GM19023 (cell line): ENCODE measurements around the gene TRIO.
A peak's percentile ranks its signal among the peaks of the same experiment; 100 is the strongest.

Experiments used
- ATAC-seq: cut with Tn5 transposase; IDR thresholded peaks from one replicate; pipeline ENCODE4 v1.9.1; 2021; ENCODE audit warnings: mild to moderate bottlenecking, moderate library complexity; ENCODE audit not compliant: unreplicated experiment

Gene TRIO

DNA sequence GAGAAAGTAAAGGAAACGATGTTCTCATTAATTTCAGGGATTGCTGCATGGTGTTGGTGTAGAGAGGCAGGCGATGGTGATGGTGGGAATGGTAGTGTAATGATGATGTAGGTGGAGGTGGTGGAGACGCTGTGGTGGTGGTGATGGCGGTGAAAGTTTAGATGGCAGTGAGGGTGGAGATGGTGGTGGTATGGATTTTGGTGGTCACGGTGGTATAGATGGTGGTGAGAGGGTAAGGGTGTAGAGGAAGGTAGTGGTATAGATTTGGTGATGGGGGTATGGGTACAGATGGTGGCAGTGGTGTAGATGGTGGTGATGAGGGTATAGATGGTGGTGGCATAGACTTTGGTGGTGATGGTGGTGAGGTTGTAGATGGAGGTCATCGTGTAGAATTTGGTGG is 259.3 kb downstream of the TRIO start:
- ATAC-seq, result no peak

DNA sequence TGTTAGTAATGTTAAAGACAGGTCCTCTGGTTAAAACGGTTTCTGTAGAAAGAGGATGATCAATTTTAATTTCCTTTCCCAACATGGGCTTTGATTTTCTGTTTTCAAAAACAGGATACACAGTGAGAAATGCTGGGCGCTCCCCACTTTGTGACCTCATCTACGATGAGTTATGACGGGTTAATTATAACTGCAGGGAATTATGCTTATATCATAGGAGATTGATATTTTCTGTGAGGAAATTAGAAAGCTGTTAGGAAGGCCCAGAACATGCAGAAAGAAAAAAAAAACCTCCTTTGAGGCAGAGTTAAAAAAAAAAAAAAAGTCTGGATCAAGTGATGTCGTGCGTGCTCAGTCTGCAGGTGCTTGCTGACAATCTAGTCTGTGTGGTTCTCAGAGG is 261.6 kb downstream of the TRIO start:
- ATAC-seq, result no peak

GRCh38 chr5:14405267-14405666 is 262.1 kb downstream of the TRIO start:
- ATAC-seq, result no peak

DNA sequence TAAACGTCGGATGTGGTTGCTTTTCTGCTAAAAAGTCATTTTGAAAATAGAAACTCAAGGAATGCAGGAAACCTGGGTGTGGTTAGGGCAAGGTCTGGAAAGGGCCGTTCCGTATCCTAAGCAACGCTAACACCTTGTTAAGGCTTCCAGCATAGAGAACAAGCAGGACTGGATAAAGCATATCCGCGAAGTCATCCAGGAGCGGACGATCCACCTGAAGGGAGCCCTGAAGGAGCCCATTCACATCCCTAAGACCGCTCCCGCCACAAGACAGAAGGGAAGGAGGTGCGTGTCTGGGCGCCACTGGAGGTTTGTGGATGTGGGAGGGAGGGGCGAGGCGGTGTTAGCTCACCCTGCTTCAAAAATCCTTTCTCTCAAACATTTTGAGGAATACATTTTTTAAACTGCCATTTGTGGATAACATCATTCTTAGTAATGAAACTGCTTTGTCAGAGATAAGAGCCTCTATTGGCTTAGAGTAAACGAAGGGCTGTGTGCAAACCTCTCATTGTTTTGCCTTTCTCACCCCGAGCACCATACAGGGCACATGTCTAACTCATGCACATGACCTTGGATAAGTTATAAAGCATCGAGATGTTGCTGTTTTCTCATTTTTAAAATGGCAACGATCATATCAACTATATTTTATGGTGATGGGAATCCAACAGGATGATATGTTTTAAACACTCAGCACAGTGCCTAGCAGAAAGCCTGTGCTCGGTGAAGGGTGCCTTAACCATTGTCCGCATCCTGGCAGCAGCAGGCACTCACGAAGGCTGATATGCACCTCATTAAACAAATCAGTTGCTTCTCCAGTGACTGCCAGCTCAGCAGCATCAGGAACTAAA is 262.8 kb downstream of the TRIO start:
- ATAC-seq, result no peak

DNA sequence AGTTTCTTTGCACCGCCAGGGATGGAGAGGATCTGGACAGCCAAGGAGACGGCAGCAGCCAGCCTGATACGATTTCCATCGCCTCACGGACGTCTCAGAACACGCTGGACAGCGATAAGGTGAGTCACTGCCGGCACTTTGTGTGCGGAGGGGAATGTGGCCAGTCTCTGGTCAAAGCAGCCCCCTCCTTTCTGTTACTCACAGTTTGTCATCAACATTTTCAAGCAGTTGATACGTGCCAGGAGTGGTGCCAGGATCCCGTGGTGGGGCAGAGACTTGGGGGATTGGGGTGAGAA is 263.4 kb downstream of the TRIO start:
- no peak for ATAC-seq

- no peak for ATAC-seq
These were observed 263.9 kb downstream of the TRIO start for GRCh38 chr5:14407051-14407450.

DNA sequence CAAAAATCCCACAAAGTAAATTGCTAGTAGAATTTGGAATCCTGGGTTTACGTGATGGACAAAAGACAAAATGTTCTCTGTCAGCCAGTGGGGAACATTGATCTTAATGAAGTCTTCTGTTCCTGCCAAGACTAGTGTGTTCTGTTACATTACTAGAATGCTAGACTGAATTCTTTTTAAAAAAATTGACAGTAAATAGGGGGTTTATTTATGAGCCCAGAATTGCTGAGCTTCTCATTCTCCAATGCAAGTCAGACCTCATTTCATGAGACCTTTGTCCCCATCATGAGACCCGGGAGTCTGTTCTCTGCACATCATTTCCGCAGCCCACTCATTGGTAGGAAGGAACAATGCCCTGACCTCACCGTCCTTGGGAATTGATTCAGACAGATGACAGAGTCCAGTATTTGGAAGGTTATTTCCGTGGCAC is 264.6 kb downstream of the TRIO start:
- ATAC-seq, result no peak

- no peak for ATAC-seq
These were observed 265.9 kb downstream of the TRIO start for GRCh38 chr5:14408969-14409586.

- ATAC-seq, result no peak
These were observed 266.9 kb downstream of the TRIO start for GRCh38 chr5:14410068-14410393.

DNA sequence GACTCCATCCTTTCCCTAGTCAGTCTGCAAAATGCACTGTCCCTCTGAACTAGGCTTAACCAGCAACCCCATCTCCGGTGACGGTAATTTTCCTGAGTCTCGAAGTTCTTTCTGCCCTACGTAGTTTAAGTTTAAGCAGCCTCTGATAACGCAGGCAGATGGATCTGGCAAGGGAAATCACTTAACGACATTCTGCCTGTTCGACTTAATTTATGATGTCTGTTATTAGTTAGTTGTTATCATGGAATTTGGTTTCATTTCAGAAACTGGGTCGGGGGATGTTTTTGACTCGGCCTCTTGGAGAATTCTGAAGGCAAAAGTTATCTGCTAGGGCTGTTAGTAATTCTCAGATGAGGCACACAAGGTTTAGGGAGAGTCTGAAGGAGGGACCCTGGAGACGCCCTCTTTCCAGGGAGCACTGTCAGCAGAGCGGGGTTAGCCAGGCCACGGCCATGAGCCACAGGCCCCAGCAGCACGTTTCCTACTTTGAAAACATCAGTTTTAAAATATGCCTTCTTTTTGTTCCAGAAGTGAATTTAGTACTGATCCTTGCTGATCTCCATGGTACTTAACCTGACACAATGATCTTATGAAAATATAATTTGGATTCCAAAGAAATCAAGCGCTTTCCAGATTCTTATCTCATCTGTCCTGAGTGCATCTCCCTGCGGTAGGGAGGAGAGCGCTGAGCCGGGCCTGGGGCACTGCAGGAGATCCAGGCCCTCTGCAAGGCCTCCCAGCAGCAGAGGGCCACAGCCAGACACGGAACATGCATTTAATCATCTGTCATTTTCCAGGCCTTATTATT is 267.5 kb downstream of the TRIO start:
- ATAC-seq, result no peak

- no peak for ATAC-seq
These were observed 268.1 kb downstream of the TRIO start for GRCh38 chr5:14411216-14411615.

DNA sequence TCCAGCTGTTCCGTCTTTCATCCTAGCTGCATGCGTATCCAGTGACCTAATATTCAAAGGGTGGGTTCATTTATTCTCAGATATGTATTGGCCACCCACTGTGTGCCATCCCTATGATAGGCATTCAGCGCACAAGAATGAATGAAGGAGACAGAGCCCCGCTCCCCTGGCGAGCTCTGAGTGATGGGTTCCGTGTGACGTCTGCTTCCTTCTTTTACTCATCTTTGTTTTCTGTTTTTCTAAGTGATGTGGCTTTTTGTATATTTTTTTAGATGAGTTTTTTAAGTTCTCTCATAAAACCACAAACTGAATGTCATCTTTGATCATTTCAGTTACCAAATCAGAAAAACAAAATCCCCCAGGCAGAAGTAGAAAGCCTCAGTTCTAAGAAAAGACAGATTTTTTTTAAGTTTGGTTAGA is 270.2 kb downstream of the TRIO start:
- ATAC-seq, result no peak

- ATAC-seq, result no peak
These were observed 270.9 kb downstream of the TRIO start for GRCh38 chr5:14414007-14414406.

DNA sequence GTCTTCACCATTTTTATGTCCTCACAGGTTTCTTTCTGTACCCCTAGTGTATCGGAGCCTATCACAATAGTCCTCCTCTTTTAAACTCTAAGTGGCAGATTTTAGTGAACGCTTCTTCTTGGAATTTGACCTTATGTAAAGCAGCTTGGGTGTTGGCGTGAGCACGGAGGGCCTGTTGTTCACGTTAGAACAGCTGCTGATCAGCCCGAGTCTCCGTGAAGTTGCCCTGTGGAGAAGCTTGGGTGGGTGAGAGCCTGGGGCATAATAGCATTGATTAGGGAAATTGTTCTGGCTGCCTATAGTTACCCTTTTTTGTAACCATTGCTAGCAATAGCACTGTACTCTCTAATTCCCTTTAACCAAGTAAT is 271.5 kb downstream of the TRIO start:
- ATAC-seq, result no peak

DNA sequence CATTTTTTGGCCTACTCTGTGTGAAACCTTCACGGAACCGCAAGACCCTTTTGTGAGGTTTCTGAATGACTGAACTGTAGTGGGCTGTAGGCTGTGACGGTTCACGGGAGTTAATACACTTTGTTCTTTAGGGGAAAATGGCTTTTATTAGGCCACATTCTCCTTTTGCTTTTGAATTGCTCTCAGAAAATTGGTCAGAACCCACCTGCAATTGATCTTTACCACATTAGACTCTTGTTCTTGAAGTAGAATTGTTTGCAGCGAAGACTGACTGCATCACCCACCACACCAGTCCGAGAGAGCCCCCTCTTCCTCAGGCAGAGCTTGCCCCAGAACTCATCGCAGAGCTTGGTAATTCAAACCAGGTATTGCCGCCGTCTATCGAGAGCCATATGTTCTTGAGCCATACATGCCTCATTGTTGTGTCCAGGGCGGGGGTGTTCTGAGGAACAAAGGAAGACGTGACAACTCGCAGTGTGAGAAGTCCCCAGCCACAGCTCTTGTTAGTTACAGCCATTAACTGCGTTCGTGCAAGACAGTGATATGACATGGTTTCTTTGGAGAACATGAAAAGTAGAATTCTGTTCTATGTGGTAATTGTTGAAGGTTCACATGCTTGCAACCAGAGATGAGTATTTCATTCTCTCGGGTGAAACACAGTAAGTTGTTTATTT is 272.0 kb downstream of the TRIO start:
- peak; percentile 65 for ATAC-seq

- ATAC-seq, result no peak
These were observed 272.5 kb downstream of the TRIO start for GRCh38 chr5:14415698-14416074.

GRCh38 chr5:14416621-14417275 is 273.6 kb downstream of the TRIO start:
- no peak for ATAC-seq

DNA sequence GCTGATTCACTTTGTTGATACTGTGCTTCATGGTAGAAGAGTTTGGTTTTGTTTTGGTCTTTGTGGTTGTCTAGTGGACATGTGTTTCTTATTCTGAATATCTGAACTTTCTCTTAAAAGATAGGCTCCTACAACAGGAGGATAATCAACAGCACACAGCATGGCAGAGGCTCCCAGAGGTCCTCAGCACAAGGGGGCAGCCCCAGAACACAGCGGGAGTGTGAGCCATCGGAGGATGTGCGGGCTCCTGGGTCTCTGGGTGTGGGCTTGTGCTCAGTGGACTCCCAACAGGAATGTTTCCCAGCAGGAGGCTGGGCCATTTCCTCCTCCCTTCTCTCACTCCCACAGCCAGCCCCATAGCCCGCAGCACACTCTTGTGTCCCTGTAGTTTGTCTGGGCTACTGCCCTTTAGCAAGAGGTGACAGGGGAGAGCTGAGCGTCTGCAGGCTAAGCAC is 274.2 kb downstream of the TRIO start:
- ATAC-seq, result no peak

GRCh38 chr5:14417792-14418765 is 274.9 kb downstream of the TRIO start:
- no peak for ATAC-seq

DNA sequence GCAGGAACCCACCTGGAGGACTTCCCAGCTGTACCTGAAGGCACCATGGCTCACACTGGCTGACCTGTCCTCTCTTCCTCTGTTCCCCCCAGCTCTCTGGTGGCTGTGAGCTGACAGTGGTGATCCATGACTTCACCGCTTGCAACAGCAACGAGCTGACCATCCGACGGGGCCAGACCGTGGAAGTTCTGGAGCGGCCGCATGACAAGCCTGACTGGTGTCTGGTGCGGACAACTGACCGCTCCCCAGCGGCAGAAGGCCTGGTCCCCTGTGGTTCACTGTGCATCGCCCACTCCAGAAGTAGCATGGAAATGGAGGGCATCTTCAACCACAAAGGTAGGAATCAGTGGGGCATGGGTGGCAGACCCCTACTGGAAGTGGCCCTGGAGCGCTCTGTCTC is 276.5 kb downstream of the TRIO start:
- no peak for ATAC-seq
